A673 (cell line): ENCODE data around the gene NOA1.

Experiments
- EZH2 ChIP-seq: fragments of 200-600 bp; sonication (generic); IDR thresholded peaks from 2 replicates; pipeline ENCODE4 v1.6.1; 2017; ENCODE audit warnings: borderline replicate concordance, low read depth, mild to moderate bottlenecking, mixed read lengths, antibody characterized with exemption, low read length; ENCODE audit not compliant: poor library complexity, severe bottlenecking
- TF ChIP-seq, protein P1 (sequence below): fragments of 300-800, 200-600 bp; sonication (generic); conservative IDR thresholded peaks from 2 replicates; pipeline ENCODE4 v1.5.1; 2017; ENCODE audit warnings: low read depth, mild to moderate bottlenecking, antibody characterized with exemption, low read length, moderate library complexity, mixed read lengths

DNA sequence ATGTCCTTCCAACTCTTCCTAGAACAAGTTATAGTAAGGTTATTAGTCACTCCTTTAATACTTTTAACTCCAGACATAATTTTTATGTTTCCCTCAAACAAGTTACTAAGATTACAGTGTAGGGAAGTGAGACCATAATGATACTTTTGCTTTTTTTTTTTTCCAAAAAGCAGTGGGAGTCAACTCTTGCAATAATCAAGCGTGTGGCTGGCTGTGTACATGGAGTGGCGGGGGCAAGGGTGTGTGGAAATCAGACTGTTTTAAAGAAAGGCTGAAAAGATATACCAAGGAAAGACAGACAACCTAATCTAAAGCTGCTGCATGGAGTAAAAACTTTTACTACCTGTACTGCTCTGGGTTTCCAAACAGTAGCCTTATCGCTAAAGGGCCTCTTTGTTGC, 4.1 kb downstream of the NOA1 start:
- TF ChIP-seq, protein P1, sequence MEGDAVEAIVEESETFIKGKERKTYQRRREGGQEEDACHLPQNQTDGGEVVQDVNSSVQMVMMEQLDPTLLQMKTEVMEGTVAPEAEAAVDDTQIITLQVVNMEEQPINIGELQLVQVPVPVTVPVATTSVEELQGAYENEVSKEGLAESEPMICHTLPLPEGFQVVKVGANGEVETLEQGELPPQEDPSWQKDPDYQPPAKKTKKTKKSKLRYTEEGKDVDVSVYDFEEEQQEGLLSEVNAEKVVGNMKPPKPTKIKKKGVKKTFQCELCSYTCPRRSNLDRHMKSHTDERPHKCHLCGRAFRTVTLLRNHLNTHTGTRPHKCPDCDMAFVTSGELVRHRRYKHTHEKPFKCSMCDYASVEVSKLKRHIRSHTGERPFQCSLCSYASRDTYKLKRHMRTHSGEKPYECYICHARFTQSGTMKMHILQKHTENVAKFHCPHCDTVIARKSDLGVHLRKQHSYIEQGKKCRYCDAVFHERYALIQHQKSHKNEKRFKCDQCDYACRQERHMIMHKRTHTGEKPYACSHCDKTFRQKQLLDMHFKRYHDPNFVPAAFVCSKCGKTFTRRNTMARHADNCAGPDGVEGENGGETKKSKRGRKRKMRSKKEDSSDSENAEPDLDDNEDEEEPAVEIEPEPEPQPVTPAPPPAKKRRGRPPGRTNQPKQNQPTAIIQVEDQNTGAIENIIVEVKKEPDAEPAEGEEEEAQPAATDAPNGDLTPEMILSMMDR = no peak
- TF ChIP-seq EZH2 = no peak
